Measurements from ENCODE around the gene F10. TPM values are rescaled to one million over a fixed set of nuclear protein-coding genes. Genes with fewer than 3 reads are reported as not detected.

F10 gene
- total and polyA plus RNA-seq, 2 of the 13 experiments (the other 11 are each of a cell fraction or from before 2014, with no cell fraction given), result 58.4 to 237 TPM

DNA sequence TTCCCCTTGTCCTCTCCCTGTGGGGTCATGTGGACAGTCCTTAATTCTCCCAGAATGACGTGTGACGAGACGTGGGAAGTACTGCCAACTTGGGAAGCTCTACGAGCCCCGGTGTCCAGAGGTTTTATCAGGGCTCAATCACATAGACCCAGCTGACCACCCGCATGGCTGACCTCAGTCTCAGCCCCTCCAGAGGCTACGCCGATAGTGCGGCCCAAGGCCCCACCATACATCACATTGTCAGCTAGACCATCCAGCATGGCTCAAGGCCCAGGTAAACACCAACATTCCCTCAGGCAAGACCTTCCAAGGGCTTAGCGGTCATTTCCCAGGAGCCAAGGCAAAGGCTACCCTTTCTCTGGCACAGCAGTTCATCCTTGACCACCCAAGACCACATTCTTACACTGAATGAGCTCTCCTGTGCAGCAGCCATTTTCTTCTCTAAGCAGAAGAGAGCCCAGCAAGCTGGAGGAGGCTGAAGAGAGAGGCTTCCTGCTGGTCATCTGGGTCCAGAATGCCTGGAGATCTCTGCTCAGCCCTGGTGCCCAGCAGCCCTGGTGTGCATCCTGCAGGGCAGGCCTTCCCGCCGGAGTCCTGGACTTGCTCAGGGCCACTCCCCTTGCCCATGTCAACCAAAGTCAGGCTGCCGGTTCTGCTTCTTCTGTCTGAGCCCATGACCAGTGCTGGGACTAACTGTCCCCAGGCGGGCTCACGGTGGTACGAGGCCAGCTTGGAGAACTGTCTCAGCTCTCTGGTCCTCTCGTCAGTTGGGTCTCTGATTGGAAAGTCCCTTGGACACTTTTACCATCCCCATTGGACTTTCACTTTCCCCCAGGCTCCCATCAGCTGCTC is 7.9 kb upstream of the F10 start (continued):
- TF ChIP-seq, protein P1, sequence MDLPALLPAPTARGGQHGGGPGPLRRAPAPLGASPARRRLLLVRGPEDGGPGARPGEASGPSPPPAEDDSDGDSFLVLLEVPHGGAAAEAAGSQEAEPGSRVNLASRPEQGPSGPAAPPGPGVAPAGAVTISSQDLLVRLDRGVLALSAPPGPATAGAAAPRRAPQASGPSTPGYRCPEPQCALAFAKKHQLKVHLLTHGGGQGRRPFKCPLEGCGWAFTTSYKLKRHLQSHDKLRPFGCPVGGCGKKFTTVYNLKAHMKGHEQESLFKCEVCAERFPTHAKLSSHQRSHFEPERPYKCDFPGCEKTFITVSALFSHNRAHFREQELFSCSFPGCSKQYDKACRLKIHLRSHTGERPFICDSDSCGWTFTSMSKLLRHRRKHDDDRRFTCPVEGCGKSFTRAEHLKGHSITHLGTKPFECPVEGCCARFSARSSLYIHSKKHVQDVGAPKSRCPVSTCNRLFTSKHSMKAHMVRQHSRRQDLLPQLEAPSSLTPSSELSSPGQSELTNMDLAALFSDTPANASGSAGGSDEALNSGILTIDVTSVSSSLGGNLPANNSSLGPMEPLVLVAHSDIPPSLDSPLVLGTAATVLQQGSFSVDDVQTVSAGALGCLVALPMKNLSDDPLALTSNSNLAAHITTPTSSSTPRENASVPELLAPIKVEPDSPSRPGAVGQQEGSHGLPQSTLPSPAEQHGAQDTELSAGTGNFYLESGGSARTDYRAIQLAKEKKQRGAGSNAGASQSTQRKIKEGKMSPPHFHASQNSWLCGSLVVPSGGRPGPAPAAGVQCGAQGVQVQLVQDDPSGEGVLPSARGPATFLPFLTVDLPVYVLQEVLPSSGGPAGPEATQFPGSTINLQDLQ (CRISPR knock-in tag; IDR thresholded peaks at IDR 0.05), result no peak
- TF ChIP-seq, protein P2, sequence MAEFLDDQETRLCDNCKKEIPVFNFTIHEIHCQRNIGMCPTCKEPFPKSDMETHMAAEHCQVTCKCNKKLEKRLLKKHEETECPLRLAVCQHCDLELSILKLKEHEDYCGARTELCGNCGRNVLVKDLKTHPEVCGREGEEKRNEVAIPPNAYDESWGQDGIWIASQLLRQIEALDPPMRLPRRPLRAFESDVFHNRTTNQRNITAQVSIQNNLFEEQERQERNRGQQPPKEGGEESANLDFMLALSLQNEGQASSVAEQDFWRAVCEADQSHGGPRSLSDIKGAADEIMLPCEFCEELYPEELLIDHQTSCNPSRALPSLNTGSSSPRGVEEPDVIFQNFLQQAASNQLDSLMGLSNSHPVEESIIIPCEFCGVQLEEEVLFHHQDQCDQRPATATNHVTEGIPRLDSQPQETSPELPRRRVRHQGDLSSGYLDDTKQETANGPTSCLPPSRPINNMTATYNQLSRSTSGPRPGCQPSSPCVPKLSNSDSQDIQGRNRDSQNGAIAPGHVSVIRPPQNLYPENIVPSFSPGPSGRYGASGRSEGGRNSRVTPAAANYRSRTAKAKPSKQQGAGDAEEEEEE (CRISPR knock-in tag; IDR thresholded peaks at IDR 0.05; ENCODE audit: borderline replicate concordance), result no peak
- TF ChIP-seq ZBTB7A (CRISPR knock-in tag; IDR thresholded peaks at IDR 0.05), result no peak
- TF ChIP-seq THYN1 (CRISPR knock-in tag; IDR thresholded peaks at IDR 0.05; ENCODE audit: borderline replicate concordance, low read depth), result no peak
- TF ChIP-seq, protein P3, sequence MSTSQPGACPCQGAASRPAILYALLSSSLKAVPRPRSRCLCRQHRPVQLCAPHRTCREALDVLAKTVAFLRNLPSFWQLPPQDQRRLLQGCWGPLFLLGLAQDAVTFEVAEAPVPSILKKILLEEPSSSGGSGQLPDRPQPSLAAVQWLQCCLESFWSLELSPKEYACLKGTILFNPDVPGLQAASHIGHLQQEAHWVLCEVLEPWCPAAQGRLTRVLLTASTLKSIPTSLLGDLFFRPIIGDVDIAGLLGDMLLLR (CRISPR knock-in tag; IDR thresholded peaks at IDR 0.05), result no peak
- TF ChIP-seq ZKSCAN1 (IDR thresholded peaks at IDR 0.05; ENCODE audit: low read length), result no peak
- no peak for TF ChIP-seq TBL1XR1 (IDR thresholded peaks at IDR 0.05; ENCODE audit: borderline replicate concordance, low read length, partially characterized antibody)
